Amygdala (tissue), 56 donors: Measurements from ENCODE around the gene BAZ2B.
"Not testable (repeated sequence)": the region's sequence is repeated elsewhere in the genome, so short reads cannot be mapped to it uniquely, and the experiment has no call there.

Experiments used
- DNase-seq, 56 donors: peaks; one replicate each; lab custom pipeline; 2025; lab: John Stamatoyannopoulos, UW

The BAZ2B gene, protein sequence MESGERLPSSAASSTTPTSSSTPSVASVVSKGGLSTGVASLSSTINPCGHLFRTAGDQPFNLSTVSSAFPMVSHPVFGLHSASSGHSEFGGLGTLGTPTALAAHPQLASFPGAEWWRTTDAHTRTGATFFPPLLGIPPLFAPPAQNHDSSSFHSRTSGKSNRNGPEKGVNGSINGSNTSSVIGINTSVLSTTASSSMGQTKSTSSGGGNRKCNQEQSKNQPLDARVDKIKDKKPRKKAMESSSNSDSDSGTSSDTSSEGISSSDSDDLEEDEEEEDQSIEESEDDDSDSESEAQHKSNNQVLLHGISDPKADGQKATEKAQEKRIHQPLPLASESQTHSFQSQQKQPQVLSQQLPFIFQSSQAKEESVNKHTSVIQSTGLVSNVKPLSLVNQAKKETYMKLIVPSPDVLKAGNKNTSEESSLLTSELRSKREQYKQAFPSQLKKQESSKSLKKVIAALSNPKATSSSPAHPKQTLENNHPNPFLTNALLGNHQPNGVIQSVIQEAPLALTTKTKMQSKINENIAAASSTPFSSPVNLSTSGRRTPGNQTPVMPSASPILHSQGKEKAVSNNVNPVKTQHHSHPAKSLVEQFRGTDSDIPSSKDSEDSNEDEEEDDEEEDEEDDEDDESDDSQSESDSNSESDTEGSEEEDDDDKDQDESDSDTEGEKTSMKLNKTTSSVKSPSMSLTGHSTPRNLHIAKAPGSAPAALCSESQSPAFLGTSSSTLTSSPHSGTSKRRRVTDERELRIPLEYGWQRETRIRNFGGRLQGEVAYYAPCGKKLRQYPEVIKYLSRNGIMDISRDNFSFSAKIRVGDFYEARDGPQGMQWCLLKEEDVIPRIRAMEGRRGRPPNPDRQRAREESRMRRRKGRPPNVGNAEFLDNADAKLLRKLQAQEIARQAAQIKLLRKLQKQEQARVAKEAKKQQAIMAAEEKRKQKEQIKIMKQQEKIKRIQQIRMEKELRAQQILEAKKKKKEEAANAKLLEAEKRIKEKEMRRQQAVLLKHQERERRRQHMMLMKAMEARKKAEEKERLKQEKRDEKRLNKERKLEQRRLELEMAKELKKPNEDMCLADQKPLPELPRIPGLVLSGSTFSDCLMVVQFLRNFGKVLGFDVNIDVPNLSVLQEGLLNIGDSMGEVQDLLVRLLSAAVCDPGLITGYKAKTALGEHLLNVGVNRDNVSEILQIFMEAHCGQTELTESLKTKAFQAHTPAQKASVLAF (N-terminal part only)

DNA sequence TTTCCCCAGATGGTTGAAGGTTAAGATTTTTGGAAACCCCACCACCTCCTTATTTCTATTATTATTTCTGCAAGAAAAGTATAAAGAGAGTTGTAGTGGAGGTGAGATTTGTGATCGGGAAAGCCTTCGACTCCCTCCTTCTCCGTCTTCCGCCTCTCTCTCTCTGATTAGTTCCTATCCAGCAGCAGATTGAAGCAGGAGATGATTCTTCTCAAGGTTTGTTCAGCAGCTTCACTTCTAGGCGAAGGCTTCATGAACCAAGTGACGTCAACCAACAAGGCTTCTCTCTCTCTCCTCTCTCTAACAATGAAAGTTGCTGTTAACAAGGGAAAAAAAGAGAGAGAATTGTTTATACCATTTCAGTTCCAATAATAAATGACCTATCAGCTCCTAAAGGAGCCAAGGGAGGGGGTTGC, at the start of gene BAZ2B:
BAZ2B (minus strand) TSS at position 263 of the 416 bp plus-strand sequence. CDS start 137,829 bp downstream, outside the sequence.
- peak in 27 of 56 donors; percentile 3 to 64 (median 36) for DNase-seq

DNA sequence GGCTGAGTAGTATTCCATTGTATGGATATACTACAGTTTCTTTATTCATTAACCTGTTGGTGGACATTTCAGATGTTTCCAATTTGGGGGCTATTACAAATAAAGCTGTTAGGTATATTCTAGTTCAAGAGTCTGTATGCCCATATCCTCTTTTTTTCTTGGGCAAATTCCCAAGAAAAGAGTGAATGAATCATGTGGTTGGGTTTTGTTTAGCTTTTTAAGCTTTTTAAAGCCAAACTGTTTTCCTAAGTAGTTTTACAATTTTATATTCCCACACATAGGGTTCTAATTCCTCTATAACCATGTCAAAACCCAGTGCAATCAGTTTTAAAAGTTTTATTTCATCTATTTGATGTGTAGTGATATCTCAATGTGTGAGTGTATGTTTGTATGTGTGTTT, 44.9 kb upstream of the BAZ2B start:
- no peak for DNase-seq

DNA sequence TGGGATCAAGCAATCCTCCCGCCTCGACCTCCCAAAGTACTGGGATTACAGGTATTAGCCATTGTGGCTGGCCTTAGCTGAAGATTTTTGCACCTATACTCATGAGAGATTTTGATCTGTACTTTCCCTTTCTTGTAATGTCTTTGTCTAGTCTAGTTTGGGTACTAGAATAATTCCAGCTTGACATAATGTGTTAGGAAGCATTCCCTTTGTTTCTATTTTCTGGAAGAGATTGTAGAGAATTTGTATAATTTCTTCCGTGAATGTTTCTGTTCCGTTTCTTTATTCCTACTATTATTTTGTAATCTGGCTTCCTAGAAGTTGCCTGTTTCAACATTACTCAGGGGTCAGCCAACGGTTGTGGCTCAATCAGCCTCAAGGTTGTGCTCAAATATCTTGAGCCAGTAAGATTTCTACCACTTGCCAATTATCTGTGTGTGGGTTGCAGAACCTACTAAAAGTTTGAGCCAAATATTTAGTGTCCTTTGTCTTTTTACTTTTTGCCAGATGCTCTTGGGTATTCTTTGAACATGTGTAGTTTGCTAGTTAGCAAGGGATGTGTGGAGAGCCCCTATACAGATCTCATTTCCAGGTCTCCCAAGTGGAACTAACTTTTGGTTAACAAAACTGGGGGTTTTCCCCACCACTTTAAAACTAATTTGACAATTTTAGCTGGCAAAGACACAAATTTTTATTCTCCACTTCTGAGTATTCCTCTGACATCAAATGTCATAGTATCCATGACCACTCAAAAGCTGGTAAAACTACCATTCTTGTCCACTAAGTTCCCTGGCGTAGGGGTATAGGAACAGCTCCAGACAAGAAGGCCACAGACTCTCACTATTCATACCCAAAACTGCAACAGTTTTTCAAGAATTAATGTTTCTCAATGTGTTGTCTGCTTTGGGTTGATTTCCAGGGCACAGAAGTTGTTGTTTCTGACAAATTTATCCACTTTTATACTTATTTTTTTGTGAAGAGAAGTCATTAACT, 42.8 kb upstream of the BAZ2B start:
- no peak for DNase-seq

DNA sequence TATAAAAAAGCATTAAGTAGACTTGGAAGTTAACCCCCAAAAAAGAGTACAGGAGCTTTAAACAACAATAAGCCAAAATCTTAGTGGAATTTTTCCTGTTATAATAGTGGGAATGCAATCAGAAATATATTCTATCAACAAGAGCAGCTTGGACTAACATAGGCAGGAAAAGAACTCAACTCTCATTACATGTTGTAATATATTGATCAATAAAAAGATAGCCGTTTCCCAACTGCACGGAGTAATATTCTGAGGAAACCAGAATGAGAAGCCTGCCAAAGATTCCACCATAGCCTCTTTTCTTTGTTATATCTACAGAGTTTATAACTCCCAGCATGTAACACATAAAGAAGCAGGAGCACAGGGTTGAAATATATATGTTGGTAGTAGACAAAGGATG, 37.6 kb upstream of the BAZ2B start:
- DNase-seq = no peak

DNA sequence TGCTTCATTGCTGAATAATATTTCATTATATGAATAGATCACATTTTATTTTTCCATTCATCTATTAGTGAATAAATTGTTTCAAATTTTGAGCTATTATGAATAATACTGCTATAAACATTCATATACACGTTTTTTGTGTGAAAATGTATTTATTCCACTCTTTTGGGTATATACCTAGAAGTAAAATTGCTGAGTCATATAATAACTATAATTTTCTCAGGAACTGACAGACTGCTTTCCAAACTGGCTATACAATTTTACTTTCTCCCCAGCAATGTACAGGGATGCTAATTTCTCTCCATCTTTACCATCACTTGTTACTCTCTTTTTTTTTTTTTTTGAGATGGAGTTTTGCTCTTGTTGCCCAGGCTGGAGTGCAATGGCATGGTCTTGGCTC, 35.5 kb upstream of the BAZ2B start:
- no peak for DNase-seq

DNA sequence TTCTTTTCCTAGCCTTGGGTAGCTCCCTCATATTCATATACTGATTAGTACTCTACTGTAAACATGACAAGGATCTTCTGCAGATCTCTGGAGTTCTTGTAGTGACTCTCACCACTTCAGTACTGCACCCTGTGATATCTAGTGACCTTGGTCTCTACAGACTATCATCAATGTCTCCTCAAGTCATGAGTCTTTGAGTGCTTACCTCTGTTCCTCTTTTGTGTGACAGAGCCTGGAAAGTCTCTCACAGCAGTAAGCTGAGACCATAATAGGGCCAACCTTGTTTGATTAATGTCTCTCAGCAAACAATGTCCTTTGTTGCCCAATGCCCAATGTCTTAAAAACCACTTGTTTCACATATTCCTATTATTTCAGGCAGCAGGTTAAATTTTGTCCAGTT, 34.2 kb upstream of the BAZ2B start:
- no peak for DNase-seq

DNA sequence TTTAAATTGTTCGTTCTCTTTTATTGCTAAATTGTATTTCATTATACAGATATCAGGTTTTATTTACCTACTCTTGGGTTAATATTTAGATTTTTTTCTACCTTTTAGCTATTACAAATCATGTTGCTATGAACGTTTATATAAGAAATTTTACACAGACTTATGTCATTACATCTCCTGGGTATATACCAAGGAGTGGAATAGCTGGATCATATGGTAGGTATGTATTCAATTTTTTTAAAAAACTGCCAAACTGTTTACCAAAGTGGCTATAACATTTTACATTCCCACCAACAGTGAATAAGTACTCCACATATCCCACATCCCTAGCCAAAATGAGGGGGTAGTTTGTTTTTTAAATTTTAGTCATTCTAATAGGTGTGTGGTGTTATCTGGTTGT, 32.3 kb upstream of the BAZ2B start:
- DNase-seq = no peak

DNA sequence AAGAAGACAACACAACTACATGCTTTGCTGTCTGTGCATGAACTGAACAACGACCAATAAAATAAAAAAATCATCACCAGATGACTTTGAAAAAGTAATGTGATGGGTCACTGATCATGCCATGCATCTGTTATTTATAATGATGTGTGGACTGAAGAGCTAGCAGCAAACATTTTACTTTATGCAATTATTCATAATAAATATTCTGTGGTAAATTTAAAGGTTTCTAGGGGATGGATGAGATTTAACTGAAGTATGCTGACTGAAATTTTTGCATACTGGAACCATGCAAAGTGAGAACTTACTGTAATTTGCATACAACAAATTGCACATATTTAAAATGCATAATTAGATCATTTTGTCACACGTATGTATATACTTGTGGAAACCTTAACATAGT, 31.3 kb upstream of the BAZ2B start:
- DNase-seq = no peak

DNA sequence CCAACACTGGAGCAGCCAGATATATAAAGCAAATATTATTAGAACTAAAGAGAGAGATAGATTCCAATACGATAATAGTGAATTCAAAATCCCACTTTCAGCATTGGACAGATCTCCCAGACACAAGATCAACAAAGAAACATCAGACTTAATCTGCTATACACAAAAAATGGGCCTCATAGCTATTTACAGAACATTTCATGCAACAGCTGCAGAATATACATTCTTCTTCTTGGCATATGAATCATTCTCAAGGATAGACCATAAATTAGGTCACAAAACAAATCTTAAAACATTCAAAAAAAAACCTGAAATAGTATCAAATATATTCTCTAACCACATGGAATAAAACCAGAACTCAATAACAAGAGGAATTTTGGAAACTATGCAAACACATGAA, 23.8 kb upstream of the BAZ2B start:
- no peak for DNase-seq

DNA sequence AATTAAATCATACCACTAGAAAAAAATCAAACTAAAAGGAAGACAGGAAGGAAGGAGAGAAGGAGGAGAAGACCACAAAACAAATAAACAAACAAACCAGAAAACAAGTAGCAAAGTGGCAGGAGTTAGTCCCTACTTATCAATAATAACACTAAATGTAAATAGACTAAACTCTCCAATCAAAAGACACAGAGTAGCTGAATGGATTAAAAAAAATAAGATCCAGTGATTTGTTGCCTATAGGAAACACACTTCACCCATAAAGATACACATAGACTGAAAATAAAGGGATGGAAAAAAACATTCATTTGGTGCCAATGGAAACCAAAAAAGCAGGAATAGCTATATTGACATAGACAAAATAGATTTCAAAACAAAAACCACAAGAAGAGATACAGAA, 23.4 kb upstream of the BAZ2B start:
- no peak for DNase-seq

DNA sequence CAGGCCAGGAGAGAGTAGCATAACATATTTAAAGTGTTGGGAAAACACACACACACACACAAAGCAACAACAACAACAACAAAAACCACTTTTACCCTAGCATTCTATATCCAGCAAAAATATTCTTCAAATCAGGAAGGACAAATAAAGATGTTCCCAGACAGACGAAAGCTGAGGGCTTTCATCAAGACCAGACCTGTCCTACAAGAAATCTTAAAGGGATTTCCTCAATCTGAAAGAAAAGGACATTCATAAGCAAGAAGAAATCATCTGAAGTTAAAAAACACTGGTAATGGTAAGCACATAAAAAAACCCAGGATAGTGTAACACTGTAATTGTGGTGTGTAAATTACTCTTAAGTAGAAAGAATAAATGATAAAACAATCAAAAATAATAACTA, 22.7 kb upstream of the BAZ2B start:
- DNase-seq = no peak

DNA sequence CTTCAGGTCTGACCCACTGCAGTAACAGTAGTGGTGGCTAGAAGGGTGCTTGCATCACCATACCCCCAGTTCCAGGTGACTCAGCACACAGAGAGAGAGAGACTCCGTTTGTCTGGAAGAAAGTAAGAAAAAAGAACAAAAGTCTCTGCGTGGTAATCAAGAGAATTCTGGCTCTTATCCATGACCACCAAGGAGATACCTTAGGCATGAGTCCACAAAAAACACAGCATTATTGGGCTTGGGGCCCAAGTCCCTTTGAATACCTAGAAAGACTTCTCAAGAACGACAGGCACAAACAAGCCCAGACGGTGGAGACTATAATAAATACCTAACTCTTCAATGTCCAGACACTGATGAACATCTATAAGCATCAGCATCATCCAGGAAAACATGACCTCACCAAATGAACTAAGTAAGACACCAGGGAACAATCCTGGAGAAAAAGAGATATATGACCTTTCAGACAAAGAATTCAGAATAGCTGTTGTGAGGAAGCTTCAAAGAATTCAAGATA, 21.7 kb upstream of the BAZ2B start:
- DNase-seq = no peak

DNA sequence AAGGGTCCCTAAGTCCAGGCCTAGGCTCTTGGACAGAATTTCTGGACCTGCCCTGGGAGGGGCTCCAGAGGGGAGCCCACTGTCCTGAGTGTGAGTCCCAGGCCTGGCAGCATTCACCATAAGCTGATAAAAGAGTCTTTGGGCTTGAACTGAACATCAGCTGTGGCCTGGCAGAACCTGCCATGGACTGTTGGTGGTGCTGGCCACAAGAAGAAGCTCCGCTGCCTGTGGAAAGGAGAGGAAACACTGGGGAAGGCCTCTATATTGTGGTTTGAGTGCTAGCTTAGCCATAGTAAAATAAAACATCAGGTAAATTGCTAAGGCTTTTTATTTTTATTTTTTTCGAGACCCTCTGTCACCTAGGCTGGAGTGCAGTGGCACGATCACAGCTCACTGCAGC, 20.9 kb upstream of the BAZ2B start:
- no peak for DNase-seq

DNA sequence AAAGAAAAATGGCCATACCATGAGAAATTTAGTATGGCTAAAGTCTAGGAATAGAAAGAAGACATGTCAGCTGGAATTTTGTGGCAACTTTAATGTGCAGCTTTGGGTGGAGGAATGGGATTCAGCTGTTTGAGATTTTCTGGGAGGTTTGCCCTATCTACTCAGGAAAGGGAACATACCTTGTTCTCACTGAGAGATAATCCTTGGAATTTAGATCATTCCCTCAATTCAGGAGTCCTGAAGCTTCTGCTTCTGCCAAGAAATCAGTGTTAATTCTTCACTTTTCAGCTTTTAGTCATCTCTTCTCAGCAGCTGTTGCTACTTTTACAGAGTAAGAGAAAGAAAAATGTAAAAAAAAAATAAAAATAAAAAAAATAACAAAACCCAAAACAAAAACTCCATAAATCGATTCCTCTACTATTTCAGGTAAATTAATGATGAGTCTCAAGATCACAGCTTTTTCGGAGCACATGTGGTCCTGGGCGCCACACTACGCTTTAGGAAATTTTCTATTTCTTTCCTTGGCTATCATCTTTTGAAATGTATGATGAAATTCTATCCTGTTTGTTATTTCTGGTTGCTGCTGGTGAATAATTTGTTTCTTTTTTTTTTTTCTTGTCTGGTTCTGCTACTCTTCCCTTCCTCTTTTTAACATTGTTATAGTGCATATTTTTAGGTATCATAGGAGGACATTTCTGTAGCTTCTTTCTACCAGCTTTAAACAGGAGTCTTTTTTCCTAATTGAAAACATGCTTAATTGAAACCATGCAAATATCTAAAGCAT, 18.9 kb upstream of the BAZ2B start:
- no peak for DNase-seq

DNA sequence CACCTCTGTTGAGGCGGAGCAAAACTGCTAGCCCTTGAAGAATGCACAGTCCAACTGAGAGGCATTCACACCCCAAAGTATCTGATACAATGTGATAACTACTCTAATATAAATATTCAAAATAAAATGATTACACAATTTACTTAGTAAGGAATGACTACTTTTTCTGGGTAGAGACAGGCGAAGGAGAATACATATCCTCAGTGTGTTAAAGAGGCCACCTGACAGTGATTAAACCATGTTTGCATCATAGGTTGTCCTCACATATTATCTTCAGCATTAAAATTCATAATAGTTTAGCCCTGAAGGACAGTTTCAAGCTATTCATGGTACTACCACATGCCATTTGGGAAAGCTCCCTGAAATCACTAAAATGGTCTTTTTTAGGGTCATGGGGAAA, 16.9 kb upstream of the BAZ2B start:
- DNase-seq = no peak

DNA sequence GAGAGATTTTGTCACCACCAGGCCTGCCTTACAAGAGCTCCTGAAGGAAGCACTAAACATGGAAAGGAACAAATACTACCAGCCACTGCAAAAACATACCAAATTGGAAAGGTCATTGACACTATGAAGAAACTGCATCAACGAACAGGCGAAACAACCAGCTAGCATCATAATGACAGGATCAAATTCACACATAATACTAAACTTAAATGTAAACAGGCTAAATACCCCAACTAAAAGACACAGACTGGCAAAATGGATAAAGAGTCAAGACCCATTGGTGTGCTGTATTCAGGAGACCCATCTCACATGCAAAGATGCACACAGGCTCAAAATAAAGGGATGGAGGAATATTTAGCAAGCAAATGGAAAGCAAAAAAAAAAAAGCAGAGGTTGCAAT, 9.3 kb upstream of the BAZ2B start:
- not testable (repeated sequence) for DNase-seq

DNA sequence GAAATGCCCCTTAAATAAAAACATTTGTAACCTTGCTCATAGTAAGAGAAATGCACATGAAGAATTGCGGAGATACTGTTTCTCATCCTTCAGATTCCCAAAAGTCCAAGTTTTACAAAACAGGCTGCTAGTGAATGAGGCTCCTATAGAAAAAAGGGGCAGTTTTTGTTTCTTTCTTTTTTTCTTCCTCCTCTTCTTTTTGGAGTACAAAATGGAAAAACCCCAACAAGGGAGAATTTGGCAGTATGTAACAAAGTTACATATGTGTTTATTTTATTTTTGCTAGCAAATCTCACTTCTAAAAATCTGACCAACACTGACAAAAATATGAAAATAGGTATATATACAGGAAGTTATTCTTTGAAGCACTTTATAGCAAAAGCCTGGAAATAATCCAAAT, 7.1 kb upstream of the BAZ2B start:
- DNase-seq = no peak

DNA sequence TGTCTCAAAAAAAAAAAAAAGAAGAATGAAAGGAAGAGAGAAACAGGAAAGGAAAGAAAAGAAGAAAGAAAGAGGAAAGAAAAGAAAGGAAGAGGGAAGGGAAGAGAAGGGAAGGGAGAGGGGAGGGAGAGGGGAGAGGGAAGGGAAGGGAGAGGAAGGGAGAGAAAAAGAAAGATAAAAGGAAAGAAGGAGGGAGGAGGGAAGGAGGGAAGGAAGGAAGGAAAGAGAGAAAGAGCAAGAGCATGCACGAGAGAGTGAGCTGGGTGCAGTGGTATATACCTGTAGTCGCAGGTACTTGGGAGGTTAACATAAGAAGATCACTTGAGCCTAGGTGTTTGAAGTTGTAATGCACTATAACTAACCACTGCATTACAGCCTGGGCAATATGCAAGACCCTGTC, 6.6 kb upstream of the BAZ2B start:
- DNase-seq = no peak

DNA sequence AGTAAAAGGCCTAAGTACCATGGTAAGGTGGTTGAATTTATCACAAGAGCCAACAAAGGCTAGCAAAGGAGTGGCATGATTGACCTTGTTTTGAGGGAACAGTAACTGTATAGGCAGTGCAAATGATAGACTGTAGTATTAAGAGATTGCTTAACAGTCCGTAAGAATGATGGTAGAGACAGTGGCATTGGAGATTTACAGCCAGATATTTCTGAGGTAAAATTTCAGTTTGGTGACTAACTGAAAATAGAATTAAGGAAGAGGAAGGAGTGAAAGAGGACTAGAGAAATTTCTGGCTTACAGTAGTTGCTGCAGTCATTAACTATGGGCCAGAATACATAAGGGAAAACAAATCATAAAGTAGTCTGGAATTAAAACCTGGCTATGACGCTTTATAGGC, 4.4 kb upstream of the BAZ2B start:
- DNase-seq = no peak
